NCI-H82 (cell line): Measurements from ENCODE around the gene TRAF5.
"Not testable (repeated sequence)": the region's sequence is repeated elsewhere in the genome, so short reads cannot be mapped to it uniquely, and the experiment has no call there.

Experiments
- DNase-seq: peaks from one replicate; lab custom pipeline; 2025; lab: John Stamatoyannopoulos, UW

The TRAF5 gene

GRCh38 chr1:211378844-211379243 lies 52.2 kb downstream of the TRAF5 start:
- DNase-seq, result no peak

- DNase-seq, result no peak
These were observed 52.8 kb downstream of the TRAF5 start for GRCh38 chr1:211379446-211379845.

- DNase-seq, result no peak
These were observed 55.0 kb downstream of the TRAF5 start for GRCh38 chr1:211381481-211382181.

- DNase-seq, result no peak
These were observed 55.6 kb downstream of the TRAF5 start for GRCh38 chr1:211382182-211382713.

GRCh38 chr1:211382714-211383480 lies 56.3 kb downstream of the TRAF5 start:
- peak; percentile 98 for DNase-seq

- DNase-seq, result no peak
These were observed 57.9 kb downstream of the TRAF5 start for GRCh38 chr1:211384524-211384923.

- peak; percentile 32 for DNase-seq
These were observed 60.3 kb downstream of the TRAF5 start for GRCh38 chr1:211386921-211387320.

GRCh38 chr1:211390829-211391228 lies 64.2 kb downstream of the TRAF5 start:
- not testable (repeated sequence) for DNase-seq

- no peak for DNase-seq
These were observed 66.6 kb downstream of the TRAF5 start for GRCh38 chr1:211393203-211393602.

- DNase-seq, result not testable (repeated sequence)
These were observed 71.8 kb downstream of the TRAF5 start for GRCh38 chr1:211398266-211398930.

GRCh38 chr1:211399851-211400393 lies 73.3 kb downstream of the TRAF5 start:
- not testable (repeated sequence) for DNase-seq

- DNase-seq, result not testable (repeated sequence)
These were observed 75.1 kb downstream of the TRAF5 start for GRCh38 chr1:211401751-211402150.

- DNase-seq, result not testable (repeated sequence)
These were observed 79.5 kb downstream of the TRAF5 start for GRCh38 chr1:211406086-211406485.

- DNase-seq, result not testable (repeated sequence)
These were observed 81.1 kb downstream of the TRAF5 start for GRCh38 chr1:211407749-211408148.

GRCh38 chr1:211411639-211412038 lies 85.0 kb downstream of the TRAF5 start:
- DNase-seq, result no peak

- no peak for DNase-seq
These were observed 89.1 kb downstream of the TRAF5 start for GRCh38 chr1:211415700-211416099.

- peak; percentile 72 for DNase-seq
These were observed 89.6 kb downstream of the TRAF5 start for GRCh38 chr1:211416246-211416627.

GRCh38 chr1:211416628-211417323 lies 90.1 kb downstream of the TRAF5 start:
- DNase-seq, result peak; percentile 71

GRCh38 chr1:211420389-211420788 lies 93.8 kb downstream of the TRAF5 start:
- DNase-seq, result no peak

- DNase-seq, result no peak
These were observed 94.3 kb downstream of the TRAF5 start for GRCh38 chr1:211420845-211421454.

- no peak for DNase-seq
These were observed 97.4 kb downstream of the TRAF5 start for GRCh38 chr1:211424018-211424417.
